GM23248 (cell line): Measurements from ENCODE around the gene PCDHB13.
"Not testable (repeated sequence)": the region's sequence is repeated elsewhere in the genome, so short reads cannot be mapped to it uniquely, and the experiment has no call there.

ENCODE experiments used
- EZH2 ChIP-seq: fragments of 200-600 bp; sonication (generic); IDR thresholded peaks from 2 replicates; pipeline ENCODE4 v1.6.1; 2018; ENCODE audit warnings: antibody characterized with exemption, mild to moderate bottlenecking; ENCODE audit not compliant: insufficient read depth, poor library complexity, severe bottlenecking
- EZH2phosphoT487 ChIP-seq: fragments of 200-600 bp; sonication (generic); IDR thresholded peaks from 2 replicates; pipeline ENCODE4 v1.6.1; 2018; ENCODE audit warnings: antibody characterized with exemption, moderate library complexity, mild to moderate bottlenecking, low read depth; ENCODE audit not compliant: insufficient read depth

DNA sequence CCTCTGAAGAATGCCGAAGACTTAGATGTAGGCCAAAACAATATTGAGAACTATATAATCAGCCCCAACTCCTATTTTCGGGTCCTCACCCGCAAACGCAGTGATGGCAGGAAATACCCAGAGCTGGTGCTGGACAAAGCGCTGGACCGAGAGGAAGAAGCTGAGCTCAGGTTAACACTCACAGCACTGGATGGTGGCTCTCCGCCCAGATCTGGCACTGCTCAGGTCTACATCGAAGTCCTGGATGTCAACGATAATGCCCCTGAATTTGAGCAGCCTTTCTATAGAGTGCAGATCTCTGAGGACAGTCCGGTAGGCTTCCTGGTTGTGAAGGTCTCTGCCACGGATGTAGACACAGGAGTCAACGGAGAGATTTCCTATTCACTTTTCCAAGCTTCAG is 864 bp downstream of the PCDHB13 start:
- not testable (repeated sequence) for TF ChIP-seq EZH2, EZH2phosphoT487
